ENCODE measurements around the gene TMEM235. TPM values are rescaled to one million over a fixed set of nuclear protein-coding genes. Genes with fewer than 3 reads are reported as not detected.
"Not testable (repeated sequence)": the region's sequence is repeated elsewhere in the genome, so short reads cannot be mapped to it uniquely, and the experiment has no call there.

The TMEM235 gene
- total and polyA plus RNA-seq, 4 donors, result not detected

DNA sequence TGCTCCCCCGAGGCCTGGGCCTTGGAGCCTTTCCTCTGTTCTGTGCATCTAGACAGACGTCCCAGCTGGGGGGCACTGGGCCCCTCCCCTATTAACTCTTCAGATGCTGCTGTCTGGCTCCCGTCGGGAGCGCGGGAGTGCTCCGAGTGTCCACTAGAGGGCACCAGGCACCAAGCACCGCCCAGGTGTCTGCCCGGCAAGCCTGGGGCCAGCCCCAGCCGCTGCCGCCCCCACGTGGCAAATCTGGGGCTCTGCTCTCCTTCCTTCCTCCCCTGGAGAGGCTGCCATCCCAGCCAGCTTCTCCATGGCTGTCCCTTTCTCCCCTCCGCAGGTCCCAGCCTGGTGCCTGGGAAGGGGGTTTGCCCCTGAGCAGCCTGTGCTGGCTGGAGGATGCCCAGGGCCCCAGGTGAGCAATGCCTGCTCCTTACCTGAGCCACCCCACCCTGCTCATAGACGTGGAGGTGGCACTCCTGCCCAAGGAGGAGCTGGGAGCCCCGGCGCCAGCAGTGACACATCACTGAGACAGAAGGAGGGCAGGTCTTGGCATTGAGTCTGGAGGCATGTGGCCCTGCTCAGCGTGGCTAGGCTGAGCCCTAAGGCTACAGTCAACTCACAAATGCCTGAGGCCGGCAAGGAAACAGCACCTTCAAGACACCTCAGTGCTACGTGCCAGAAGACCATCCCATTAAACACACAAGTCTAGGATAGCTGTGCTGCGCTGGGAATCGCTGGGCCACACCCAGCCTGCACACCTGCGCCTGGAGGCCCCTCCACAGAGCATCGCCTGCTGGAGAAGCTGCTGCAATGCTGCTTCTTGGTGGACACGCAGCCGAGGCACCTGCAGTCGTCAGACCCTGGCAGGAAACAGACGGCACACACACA lies 19.7 kb downstream of the TMEM235 start:
- Histone ChIP-seq H3K9me3 (ENCODE audit: control insufficient read depth, low read length) (no peaks in the 10 kb centered on the region), H3K36me3 (ENCODE audit: control insufficient read depth in 1 of 2, insufficient read depth in 2 of 2, low read length in 1 of 2) (no peaks in the 10 kb centered on the region), H3K4me3 (ENCODE audit: low read length in 2 of 2) (no peak overlapping the region), H3K27ac (ENCODE audit: low read depth in 1 of 2, low read length in 2 of 2) (no peak overlapping the region), H3K4me1 (ENCODE audit: control insufficient read depth in 1 of 2, insufficient read depth in 2 of 2, low read length in 2 of 2) (no peaks in the 10 kb centered on the region), H3K27me3 (ENCODE audit: control insufficient read depth in 1 of 2, insufficient read depth in 2 of 2, low read length in 1 of 2) (no peaks in the 10 kb centered on the region)
- intact Hi-C loops (cut with DNase I), result loop anchor here (1.0 to 5.0 kb wide), 4 partner anchors 77 to 171 kb away; no protein-coding TSS in a partner anchor
- ATAC-seq (ENCODE audit: low FRiP score) (peak; percentile 90), DNase-seq (peak; percentile 90 to 95)
- WGBS, 2 donors, result 31 to 32% methylated on average over 27 of the region's 27 CpGs

DNA sequence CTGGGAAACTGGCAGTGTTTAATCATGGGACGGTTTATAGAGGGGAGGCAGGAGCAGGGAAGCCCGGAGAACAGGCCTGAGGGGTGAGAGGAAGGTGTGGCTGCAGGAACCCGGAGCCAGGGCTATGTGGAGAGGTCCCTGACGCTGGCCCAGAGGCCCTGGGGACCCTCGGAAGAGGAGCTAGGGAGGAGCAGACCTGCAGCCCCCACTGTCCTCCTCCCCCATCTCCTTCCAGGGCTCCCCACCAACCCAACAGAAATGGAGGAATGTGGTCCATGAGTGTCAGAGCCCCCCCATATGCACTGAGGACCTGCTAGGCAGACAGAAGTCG lies 20.3 kb downstream of the TMEM235 start:
- WGBS, 2 donors, result 66 to 69% methylated on average over 6 of the region's 6 CpGs
- no peak overlapping the region for H3K4me3 ChIP-seq (ENCODE audit: low read length in 2 of 2)
- intact Hi-C loops (cut with DNase I), result loop anchor here (1.0 to 5.0 kb wide), 3 partner anchors 77 to 171 kb away; no protein-coding TSS in a partner anchor
- no peaks in the 10 kb centered on the region for H3K9me3 ChIP-seq (ENCODE audit: control insufficient read depth, low read length)
- no peaks in the 10 kb centered on the region for H3K4me1 ChIP-seq (ENCODE audit: control insufficient read depth in 1 of 2, insufficient read depth in 2 of 2, low read length in 2 of 2)
- H3K27me3 ChIP-seq (ENCODE audit: control insufficient read depth in 1 of 2, insufficient read depth in 2 of 2, low read length in 1 of 2), result no peaks in the 10 kb centered on the region
- no peak overlapping the region for H3K27ac ChIP-seq (ENCODE audit: low read depth in 1 of 2, low read length in 2 of 2)
- H3K36me3 ChIP-seq (ENCODE audit: control insufficient read depth in 1 of 2, insufficient read depth in 2 of 2, low read length in 1 of 2), result no peaks in the 10 kb centered on the region
- no peak for ATAC-seq (ENCODE audit: low FRiP score)
- DNase-seq, result no peak

DNA sequence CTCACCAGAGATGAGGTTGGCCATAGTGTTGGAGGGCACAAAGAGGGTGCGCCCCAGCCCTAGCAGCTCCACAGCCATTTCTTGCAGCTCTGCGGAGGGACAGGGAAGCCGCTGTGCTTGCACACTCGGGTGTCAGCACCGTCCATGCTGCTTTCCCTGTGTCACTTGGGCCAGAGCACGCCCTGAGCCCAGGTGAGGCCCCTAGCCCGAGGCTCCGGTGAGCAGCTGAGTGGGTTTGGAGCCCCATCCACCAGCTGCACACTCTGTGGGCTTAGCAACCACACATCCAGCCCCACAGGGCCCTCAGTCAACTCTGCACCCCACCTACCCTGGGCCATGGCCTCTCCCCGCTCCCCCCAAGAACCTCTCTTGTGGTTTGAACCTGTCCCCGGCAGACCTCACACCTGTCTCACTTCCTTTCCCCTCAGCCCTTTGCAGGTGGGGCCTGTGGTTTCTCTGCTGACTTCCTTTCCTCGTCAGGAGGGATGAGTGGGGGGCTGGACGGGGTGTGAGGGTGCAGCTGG lies 20.7 kb downstream of the TMEM235 start:
- WGBS, 2 donors, result 79 to 83% methylated on average over 10 to 12 of the region's 12 CpGs
- ATAC-seq (ENCODE audit: low FRiP score) (no peak), DNase-seq (peak in 1 of 2 donors; percentile 71)
- no peaks in the 10 kb centered on the region for H3K9me3 ChIP-seq (ENCODE audit: control insufficient read depth, low read length)
- H3K27ac ChIP-seq (ENCODE audit: low read depth in 1 of 2, low read length in 2 of 2), result no peak overlapping the region
- H3K4me1 ChIP-seq (ENCODE audit: control insufficient read depth in 1 of 2, insufficient read depth in 2 of 2, low read length in 2 of 2), result no peaks in the 10 kb centered on the region
- intact Hi-C loops (cut with DNase I), result loop anchor here in 1 of 2 donors (5.0 kb wide), 2 partner anchors 140 to 170 kb away; no protein-coding TSS in a partner anchor
- H3K27me3 ChIP-seq (ENCODE audit: control insufficient read depth in 1 of 2, insufficient read depth in 2 of 2, low read length in 1 of 2), result no peaks in the 10 kb centered on the region
- no peak overlapping the region for H3K4me3 ChIP-seq (ENCODE audit: low read length in 2 of 2)
- no peaks in the 10 kb centered on the region for H3K36me3 ChIP-seq (ENCODE audit: control insufficient read depth in 1 of 2, insufficient read depth in 2 of 2, low read length in 1 of 2)

DNA sequence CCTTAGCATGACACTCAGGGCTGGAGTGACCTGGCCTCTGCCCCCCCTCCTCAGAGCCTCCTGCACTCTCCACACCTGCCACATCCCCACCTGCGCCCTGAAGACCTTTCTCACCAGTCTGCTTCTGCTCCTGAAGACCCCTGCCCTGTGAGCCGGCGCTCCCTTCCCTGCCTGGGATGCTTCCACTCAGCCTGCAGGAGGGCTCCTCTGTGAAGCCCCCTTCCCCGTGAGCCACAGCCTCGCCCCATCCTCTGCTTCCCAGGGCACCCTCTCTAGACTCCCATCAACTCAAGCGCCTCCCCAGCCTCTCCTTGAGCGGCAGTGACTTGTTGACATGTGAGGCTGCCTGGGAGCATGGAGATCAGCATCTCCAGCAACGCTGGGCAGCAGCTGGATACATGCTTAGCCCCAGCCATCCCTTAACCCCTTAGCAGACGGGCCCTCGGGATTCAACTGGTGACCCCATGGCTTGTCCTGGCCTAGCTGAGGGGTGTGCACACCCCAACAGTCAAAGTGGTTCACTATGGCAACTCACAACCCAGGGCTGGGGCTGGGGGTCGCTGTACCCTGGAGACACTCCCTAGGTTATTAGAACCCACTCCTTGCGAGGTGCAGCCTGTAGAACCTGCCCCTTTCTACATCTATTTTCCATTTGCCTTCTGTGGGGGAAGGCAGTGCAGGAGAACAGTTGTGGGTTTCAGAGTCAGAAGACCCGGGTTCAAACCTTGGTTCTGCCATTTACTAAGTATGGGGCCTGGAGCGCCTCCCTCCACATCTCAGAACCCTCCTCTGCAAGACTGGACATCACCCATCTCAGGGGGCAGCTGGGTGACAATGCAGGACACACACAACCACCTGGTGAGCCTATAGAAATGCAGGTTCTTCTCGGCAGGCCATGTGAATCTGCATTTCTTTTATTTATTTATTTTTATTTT lies 21.5 kb downstream of the TMEM235 start:
- ATAC-seq (ENCODE audit: low FRiP score), result no peak
- 82% methylated on average over 14 to 15 of the region's 15 CpGs for WGBS, 2 donors
- Histone ChIP-seq H3K36me3 (ENCODE audit: control insufficient read depth in 1 of 2, insufficient read depth in 2 of 2, low read length in 1 of 2) (no peaks in the 10 kb centered on the region), H3K4me1 (ENCODE audit: control insufficient read depth in 1 of 2, insufficient read depth in 2 of 2, low read length in 2 of 2) (no peaks in the 10 kb centered on the region), H3K9me3 (ENCODE audit: control insufficient read depth, low read length) (no peaks in the 10 kb centered on the region), H3K27ac (ENCODE audit: low read depth in 1 of 2, low read length in 2 of 2) (no peak overlapping the region), H3K27me3 (ENCODE audit: control insufficient read depth in 1 of 2, insufficient read depth in 2 of 2, low read length in 1 of 2) (no peaks in the 10 kb centered on the region), H3K4me3 (ENCODE audit: low read length in 2 of 2) (no peak overlapping the region)
- intact Hi-C loops (cut with DNase I), result loop anchor here in 1 of 2 donors (5.0 kb wide), 2 partner anchors 141 to 169 kb away; no protein-coding TSS in a partner anchor
- peak in 1 of 2 donors; percentile 62 for DNase-seq

DNA sequence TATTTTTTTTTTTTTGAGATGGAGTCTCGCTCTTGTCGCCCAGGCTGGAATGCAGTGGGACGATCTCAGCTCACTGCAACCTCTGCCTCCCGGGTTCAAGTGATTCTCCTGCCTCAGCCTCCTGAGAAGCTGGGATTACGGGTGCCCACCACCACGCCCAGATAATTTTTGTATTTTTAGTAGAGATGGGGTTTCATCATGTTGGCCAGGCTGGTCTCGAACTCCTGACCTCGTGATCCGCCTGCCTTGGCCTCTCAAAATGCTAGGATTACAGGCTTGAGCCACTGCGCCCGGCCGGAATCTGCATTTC lies 22.2 kb downstream of the TMEM235 start:
- H3K9me3 ChIP-seq (ENCODE audit: control insufficient read depth, low read length); H3K36me3 ChIP-seq (ENCODE audit: control insufficient read depth in 1 of 2, insufficient read depth in 2 of 2, low read length in 1 of 2); ATAC-seq (ENCODE audit: low FRiP score); H3K4me3 ChIP-seq (ENCODE audit: low read length in 2 of 2); H3K27me3 ChIP-seq (ENCODE audit: control insufficient read depth in 1 of 2, insufficient read depth in 2 of 2, low read length in 1 of 2); H3K27ac ChIP-seq (ENCODE audit: low read depth in 1 of 2, low read length in 2 of 2); H3K4me1 ChIP-seq (ENCODE audit: control insufficient read depth in 1 of 2, insufficient read depth in 2 of 2, low read length in 2 of 2): not testable (repeated sequence)
- peak in 1 of 2 donors; percentile 66 for DNase-seq
- 88 to 93% methylated on average over 12 of the region's 12 CpGs for WGBS, 2 donors
- intact Hi-C loops (cut with DNase I), result loop anchor here in 1 of 2 donors (5.0 kb wide), 2 partner anchors 141 to 169 kb away; no protein-coding TSS in a partner anchor

DNA sequence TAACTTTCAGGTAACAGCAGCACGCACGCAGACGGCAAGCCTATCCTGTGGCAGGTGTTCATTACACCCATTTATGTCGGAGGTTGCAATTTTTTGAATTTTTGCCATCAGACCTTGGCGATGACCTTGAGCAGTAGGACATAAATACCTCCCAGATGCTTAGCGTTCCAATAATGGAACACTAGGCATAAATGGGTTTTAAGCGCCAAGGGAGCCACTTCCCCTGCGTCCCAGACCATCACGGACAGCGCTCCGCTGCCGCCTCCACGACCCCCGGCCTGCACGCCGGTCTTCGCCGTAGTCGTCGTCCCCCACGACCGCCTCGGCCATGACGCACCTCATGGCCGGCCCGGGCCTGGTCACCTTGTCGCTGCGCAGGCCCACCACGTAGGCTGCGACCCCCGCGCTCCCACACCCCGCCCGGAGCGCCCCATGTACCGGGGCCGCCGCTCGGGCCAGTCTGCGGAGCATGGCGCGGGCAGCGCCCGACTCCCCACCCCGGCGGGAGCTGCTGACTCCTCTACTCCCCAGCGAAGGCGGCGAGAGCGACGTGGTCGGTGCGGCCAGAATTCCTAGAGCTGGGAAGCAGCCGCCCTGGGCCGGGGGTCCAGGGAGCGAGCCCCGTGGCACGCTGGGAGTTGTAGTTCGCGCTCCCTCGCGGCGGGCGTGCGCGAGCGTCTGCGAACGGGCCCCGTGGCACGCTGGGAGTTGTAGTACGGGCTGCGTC lies 22.7 kb downstream of the TMEM235 start:
- 2 to 3% methylated on average over 71 to 73 of the region's 73 CpGs for WGBS, 2 donors
- intact Hi-C loops (cut with DNase I), result loop anchor here in 1 of 2 donors (5.0 kb wide), 2 partner anchors 142 to 168 kb away; no protein-coding TSS in a partner anchor
- no peaks in the 10 kb centered on the region for H3K9me3 ChIP-seq (ENCODE audit: control insufficient read depth, low read length)
- H3K4me3 ChIP-seq (ENCODE audit: low read length in 2 of 2), result peak overlapping the region; percentile 73 to 86
- peak; percentile 89 for ATAC-seq (ENCODE audit: low FRiP score)
- no peaks in the 10 kb centered on the region for H3K36me3 ChIP-seq (ENCODE audit: control insufficient read depth in 1 of 2, insufficient read depth in 2 of 2, low read length in 1 of 2)
- no peaks in the 10 kb centered on the region for H3K27me3 ChIP-seq (ENCODE audit: control insufficient read depth in 1 of 2, insufficient read depth in 2 of 2, low read length in 1 of 2)
- H3K27ac ChIP-seq (ENCODE audit: low read depth in 1 of 2, low read length in 2 of 2), result peak overlapping the region in 1 of 2 donors; percentile 45
- peak; percentile 91 to 96 for DNase-seq
- H3K4me1 ChIP-seq (ENCODE audit: control insufficient read depth in 1 of 2, insufficient read depth in 2 of 2, low read length in 2 of 2), result no peaks in the 10 kb centered on the region

DNA sequence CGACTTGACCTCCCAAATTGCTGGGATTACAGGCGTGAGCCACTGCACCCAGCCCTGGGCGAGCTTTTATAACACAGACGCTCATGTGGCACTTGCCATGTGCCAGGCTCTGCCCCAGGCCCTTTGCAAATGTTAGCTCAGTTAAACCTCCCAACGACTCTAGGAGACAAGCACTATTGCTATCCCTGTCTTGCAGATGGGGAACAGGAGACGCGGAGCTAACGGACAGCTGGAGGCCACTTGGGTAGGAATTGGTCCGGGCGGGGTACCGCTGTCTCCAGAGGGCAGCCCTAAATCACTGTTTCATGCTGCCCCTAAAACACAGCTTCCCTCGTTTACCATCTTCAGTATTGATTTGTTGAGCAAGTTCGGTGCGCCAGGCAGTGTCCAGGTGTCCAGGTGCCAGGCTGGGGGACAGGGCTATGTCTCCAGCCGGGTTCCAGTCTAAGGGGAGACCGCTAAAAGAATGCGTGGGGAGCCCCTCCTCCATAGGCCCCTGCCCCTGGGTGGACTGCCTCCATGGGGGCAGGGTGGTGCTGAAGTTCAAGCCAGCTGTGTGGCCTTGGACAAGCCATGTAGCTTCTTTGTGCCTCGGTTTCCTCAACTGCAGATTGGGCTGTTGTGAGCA lies 23.7 kb downstream of the TMEM235 start:
- no peak overlapping the region for H3K27ac ChIP-seq (ENCODE audit: low read depth in 1 of 2, low read length in 2 of 2)
- no peaks in the 10 kb centered on the region for H3K9me3 ChIP-seq (ENCODE audit: control insufficient read depth, low read length)
- ATAC-seq (ENCODE audit: low FRiP score) (no peak), DNase-seq (no peak)
- no peak overlapping the region for H3K4me3 ChIP-seq (ENCODE audit: low read length in 2 of 2)
- no peaks in the 10 kb centered on the region for H3K4me1 ChIP-seq (ENCODE audit: control insufficient read depth in 1 of 2, insufficient read depth in 2 of 2, low read length in 2 of 2)
- WGBS, 2 donors, result 90 to 91% methylated on average over 18 of the region's 18 CpGs
- intact Hi-C loops (cut with DNase I), result no loop called here
- no peaks in the 10 kb centered on the region for H3K27me3 ChIP-seq (ENCODE audit: control insufficient read depth in 1 of 2, insufficient read depth in 2 of 2, low read length in 1 of 2)
- no peaks in the 10 kb centered on the region for H3K36me3 ChIP-seq (ENCODE audit: control insufficient read depth in 1 of 2, insufficient read depth in 2 of 2, low read length in 1 of 2)
